ENCODE data around the gene INSYN2B.
"Not testable (repeated sequence)": the region's sequence is repeated elsewhere in the genome, so short reads cannot be mapped to it uniquely, and the experiment has no call there.

INSYN2B gene

DNA sequence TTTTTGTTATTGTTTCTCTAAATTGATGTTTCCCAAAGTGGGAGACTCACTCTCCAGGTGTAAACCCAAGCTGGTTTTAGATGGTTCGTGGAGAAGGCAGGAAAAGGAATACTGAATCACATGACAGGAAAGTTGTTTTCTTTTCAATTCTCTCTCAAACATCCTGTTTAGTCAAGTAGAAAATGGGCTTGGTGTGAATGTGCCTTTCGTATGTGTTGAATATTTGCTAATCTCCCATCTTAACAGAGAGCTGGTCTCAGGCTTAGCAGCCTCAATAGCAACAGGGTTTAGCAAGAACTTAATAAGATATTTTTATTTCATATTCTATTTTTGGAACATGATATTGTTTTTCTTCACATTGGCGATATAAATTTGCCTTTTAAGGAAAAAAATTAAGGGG is 119.7 kb downstream of the INSYN2B start:
- no peak for DNase-seq (ENCODE audit: low read depth in 2 of 2, low spot score in 1 of 2)

DNA sequence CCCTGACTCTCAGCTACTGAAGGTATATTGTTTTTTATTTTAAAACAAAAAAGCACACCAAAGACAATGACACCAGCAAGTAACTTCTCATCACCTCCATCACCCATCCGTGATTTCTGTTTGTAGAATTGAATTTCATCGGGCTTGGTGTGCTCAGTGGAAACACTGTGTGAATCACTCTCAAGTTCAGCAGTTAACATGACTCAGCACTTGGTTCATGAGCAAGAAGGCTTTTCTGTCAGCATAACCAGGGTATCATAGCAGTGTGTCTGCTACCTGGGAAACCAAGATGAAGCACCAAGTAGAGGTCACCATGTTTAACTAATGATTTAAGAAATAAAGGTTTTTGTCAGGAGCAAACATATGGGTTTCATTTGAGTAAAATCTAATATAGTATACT is 123.7 kb downstream of the INSYN2B start:
- DNase-seq (ENCODE audit: low read depth in 2 of 2, low spot score in 1 of 2) = no peak

DNA sequence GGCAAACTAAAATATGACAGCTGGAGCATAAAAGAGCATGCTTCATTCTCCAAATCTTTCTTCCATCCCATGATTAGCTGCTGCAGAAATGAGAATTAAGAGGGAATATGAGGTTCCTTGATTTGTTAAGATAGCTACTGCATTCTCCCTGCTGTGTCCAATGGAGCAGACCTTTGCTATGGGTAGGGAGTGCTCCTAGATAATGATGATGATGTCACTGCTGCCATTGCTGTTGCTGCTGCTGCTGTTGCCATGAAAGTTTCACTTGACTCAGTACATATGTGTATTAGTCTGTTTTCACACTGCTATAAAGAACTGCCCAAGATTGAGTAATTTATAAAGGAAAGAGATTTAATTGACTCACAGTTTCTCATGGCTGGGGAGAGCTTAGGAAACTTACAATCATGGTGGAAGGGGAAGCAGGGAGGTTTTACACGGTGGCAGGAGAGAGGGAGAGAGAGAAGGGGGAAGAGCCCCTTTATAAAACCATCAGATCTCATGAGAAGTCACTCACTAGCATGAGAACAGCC is 128.9 kb downstream of the INSYN2B start:
- no peak for DNase-seq (ENCODE audit: low read depth in 2 of 2, low spot score in 1 of 2)

DNA sequence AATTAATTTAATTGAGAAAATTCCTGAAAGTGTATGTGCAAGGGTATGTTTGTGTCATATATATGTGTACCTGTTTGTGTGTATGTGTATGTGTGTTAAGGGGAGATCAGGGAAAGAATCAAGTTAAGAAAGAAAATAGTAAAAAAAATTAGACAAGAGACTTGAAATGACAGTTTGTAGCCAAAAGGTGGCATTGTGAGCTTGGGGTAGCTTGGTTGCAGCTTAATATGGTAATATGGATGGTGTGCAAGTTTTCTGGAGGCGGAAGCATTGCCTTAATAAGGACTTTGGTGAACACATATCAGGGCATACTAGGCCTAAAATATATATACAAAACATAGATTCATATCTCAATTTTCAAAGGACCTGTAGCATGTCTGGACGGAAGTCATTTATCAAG is 129.9 kb downstream of the INSYN2B start:
- no peak for DNase-seq (ENCODE audit: low read depth in 2 of 2, low spot score in 1 of 2)

DNA sequence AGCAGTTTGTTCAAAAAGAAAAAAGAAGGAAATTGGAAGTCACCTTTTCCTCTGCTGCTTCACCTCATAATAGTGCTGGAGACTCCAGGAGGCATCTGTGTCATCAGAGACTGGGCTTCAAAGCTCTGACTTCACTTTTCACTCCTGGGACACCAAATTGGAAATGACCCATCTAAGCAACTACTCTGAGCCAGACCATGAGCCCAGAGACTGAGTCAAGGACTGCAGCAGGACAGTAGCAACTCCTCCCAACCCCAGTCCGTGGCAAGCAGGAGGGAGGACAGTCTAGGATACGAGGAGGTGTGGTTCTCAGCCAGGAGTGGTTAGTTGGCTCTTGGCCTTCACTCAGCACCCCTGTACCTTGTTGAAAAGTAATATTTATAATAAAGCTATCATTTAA is 131.5 kb downstream of the INSYN2B start:
- DNase-seq (ENCODE audit: low read depth in 2 of 2, low spot score in 1 of 2) = no peak

DNA sequence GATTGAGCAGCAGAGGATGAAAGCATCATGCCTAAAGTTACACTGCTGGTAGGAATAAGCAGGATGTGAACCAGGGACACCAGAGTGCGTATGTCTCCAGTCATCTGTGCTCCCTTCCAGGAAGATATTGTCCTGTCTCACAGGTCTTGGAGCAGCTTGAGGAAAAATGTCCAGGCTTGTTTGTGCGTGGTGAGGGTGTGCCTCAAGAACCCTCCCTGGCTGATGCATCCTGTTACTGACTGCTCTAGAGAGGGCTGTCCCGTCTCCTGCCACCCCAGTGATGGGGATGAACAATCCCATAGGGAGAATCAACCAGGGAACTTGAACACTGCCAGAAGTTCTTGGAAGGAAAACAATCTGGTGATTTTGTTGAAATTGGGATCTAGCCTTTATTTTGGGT is 132.0 kb downstream of the INSYN2B start:
- no peak for DNase-seq (ENCODE audit: low read depth in 2 of 2, low spot score in 1 of 2)

DNA sequence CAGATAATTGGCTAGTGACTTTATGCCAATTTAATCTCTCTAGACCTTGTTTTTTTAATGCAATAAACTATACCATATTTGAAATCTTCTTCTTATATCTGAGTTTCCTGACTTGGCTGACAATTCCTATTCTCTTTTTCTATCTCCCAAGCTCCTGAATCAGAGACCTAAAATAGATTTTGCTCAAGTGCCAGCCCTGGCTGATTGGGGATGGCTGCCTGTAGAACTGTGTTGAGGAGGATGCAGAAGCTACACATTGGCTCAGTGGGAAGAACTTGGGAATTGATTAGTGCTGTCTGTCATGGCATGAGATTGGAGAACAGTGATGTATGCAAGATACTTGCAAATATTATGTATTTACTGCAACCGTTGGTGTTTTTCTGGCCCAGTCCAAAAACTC is 132.8 kb downstream of the INSYN2B start:
- DNase-seq (ENCODE audit: low read depth in 2 of 2, low spot score in 1 of 2) = no peak

DNA sequence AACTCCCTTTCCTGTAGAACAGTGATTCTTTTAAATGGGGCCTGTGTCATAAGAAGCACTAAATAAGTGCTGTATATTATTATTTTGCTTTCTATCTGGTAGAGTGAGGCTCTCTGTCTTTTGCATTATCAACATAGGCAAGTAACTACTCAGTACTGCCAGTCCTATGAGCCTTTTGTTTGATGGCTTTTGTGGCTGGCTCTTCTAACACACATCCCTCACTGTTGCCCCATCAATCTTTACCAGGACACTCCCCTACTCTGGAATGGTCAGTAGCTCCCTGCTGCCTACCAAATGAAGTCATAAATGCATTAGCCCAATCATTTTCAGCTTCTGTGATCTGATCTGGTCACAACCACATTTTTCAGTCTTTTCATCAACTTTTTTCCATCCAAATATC is 137.6 kb downstream of the INSYN2B start:
- no peak for DNase-seq (ENCODE audit: low read depth in 2 of 2, low spot score in 1 of 2)

DNA sequence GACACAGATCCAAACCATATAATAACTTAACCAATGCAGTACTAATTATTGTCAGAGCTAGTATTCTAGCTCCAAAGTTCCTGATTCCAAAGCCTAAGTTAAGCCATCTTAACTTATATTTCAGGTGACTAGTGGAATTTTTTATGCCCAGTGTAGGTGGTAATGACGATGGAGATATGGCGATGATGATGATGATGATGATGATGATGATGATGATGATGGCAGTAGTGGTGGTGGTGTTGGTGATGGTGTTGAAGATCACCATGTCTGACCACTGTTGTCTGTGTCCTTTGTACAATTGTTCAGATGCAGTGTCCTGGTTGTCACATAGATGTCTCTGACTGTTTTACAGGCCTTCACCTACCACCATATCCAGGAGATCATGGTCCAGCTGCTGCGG is 139.9 kb downstream of the INSYN2B start:
- no peak for DNase-seq (ENCODE audit: low read depth in 2 of 2, low spot score in 1 of 2)

DNA sequence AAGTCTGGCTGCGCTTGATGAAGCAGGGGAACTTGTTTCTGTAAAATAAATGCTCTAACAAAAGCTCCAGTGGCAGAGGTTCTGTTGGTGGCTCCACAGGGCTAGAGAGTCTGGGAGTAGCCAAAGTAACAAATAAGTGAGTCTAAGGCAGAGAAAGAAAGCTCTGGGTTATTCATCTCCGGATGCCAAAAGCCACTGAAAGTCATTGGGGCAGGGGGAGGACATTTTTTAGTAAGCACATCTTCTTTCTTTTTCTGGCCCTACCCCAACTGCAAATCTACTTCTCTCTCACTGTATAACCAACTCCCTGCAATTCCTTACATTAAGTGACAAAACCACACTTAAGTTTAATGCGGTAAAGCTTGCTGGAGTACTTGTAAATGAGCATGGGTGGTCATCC is 141.6 kb downstream of the INSYN2B start:
- DNase-seq (ENCODE audit: low read depth in 2 of 2, low spot score in 1 of 2) = no peak

DNA sequence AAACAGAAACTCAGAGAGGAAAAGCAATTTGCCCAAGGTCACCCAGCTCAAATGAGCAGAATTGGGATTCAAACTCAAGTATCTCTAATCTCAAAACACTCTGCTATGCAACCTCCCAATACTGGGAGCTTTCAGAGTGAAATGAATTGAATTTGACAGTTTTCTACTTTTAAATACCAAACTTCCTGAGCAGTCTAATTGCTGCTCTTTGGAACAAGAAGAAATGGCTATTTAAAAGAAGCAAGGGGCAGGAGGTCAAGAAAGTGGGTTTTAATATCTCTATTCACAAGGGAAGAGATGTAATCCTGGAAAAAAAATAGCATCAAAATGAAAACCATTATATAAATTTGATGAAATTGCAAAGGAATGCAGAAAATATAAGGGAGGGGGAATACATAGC is 142.6 kb downstream of the INSYN2B start:
- no peak for DNase-seq (ENCODE audit: low read depth in 2 of 2, low spot score in 1 of 2)

DNA sequence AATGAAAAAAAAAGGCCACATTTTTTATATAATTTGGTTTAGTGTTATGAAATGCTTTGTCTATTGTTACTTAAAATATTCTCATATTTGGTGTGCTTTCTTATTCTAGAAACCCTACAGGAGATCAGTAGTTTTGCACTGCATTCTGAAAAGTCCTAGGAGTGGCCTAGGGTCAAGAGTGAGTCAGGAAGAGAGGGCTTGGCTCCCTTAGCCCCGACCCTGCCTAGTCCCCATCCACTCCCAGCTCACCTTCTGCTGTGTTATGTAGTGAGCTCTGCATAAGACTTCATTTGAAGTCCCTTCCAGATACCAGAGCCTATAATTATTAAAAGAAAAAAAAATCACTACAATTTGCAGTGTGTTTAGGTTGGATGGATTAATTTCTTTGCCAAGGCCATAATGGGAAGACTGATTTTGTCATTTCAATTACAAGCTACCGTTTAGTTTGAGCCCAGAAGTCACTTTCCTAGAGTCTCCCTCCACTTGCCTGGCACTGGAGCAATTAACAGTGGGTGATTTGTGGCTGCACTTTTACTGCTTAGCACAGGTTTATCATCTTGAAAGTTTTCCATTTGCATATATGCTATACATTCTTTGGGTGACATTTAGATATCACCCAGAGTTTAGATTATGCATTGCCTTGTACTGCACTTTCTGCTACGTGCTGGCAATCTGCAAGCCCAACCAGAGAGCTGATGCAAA is 143.3 kb downstream of the INSYN2B start:
- DNase-seq (ENCODE audit: low read depth in 2 of 2, low spot score in 1 of 2) = no peak

DNA sequence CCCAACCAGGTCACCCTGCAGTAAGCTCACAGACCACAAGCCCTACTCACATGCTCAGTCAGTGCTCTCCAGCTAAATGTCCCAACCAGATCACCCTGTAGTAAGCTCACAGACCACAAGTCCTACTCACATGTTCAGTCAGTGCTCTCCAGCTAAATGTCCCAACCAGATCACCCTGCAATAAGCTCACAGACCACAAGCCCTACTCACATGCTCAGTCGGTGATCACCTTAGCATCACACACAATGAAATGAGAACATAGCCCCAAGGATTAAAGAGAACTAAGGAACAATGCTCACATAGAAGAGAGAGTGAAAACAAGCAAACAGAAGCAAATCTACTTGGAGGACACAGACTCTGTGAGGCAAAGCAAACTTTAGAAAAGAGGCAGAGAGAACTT is 145.8 kb downstream of the INSYN2B start:
- not testable (repeated sequence) for DNase-seq (ENCODE audit: low read depth in 2 of 2, low spot score in 1 of 2)

DNA sequence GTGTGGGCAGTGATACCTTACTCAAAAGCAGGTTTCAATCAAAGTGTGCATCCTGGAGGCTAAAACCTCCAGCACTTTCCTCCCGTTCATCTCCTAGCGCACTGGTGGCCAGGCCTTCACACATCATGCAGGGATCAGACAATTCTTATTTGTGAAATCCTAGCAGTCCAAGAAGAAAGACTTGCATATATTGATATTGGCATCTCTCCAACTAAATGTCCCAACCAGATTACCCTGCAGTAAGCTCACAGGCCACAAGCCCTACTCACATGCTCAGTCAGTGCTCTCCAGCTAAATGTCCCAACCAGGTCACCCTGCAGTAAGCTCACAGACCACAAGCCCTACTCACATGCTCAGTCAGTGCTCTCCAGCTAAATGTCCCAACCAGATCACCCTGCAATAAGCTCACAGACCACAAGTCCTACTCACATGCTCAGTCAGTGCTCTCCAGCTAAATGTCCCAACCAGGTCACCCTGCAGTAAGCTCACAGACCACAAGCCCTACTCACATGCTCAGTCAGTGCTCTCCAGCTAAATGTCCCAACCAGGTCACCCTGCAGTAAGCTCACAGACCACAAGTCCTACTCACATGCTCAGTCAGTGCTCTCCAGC is 146.5 kb downstream of the INSYN2B start:
- DNase-seq (ENCODE audit: low read depth in 2 of 2, low spot score in 1 of 2) = not testable (repeated sequence)

DNA sequence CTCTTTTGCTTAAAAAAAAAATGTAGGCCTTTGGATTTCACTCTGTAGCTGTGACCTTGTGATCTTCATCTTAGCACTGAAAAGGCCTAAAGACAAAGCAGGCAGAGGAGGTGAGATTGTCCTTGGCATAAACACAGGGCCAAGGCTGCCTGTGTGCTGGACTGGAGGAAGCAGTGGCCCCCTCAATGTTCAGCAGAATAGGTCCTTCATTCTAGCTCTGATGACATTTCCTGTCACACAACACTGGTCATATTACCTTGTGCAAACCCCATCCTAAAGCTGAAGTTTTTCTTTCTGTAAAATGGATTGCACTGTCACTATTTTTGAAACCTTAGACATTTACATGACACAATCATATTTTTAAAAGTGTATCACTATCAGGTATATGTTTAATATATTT is 147.4 kb downstream of the INSYN2B start:
- DNase-seq (ENCODE audit: low read depth in 2 of 2, low spot score in 1 of 2) = no peak

DNA sequence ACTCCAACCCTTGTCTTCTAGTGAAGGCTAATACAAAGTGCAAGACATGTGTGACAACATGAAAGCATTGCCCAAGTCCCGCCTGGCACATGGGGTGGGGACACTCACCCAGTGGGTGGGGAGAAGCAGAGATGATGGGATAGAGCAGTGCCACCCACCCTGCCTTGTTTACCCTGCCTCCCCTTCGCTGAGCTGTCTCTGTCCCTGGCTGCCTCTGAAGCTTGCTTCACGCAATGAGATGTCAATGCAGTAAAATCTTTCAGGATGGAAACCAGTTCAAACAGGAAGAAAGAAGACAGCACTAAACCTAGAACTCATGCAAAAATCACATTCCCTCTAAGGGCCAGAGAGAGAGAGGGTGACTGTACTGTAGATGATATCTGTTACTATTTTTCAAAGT is 148.0 kb downstream of the INSYN2B start:
- DNase-seq (ENCODE audit: low read depth in 2 of 2, low spot score in 1 of 2) = no peak

DNA sequence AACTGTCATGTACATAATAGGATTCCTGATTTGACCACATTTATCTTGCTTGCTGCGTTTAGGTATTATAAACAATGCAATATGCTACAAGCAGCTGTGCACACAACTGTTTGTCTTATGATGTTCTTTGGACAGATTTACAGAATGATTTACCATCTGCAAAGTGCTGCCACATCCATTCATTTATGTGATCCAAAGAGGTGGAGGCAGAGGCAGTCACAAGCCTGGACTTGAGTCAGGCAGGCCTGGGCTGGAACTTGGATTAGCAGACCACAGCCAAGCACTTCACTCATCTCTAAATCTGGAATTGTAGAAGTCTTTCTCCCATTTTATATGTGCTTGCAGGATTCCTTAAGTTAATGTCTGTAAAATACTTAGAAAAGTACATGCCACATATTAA is 149.0 kb downstream of the INSYN2B start:
- no peak for DNase-seq (ENCODE audit: low read depth in 2 of 2, low spot score in 1 of 2)

DNA sequence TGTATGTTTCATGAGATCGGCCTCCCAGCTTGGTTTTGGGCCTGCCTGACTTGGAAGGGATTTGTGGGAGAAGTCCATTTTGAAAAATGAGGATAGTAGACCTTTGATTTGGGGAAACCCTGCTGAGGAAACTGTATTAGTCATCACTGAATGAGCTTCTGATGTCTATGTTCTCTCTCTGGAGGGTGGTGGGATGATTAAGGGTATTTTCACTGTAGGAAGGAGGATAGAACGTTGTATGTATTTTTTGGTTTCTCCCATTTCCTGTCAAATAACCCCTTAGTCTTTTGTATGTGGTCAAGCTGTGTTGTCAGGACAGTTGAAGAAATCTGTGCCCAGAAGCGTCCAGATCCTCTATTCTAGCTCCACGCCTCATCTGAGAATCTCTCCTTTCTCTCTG is 151.9 kb downstream of the INSYN2B start:
- no peak for DNase-seq (ENCODE audit: low read depth in 2 of 2, low spot score in 1 of 2)

DNA sequence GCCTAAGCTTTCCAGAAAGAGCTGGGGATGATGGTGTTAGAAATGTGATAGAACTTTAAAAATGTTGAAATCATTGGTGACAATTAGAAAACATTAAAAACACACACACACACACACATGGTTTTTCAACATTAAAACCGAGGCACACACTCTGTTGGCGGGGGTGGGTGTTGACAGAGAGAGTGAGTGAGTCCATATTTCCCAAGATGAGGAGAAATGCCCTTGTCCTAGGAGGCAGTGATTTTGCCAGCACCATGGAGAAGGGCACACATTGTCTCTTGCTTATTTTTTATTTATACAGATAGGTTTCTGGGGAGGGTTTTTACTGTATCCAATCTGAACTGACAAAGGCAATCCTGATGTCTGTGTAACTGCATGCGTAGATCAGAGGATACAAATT is 152.5 kb downstream of the INSYN2B start:
- DNase-seq (ENCODE audit: low read depth in 2 of 2, low spot score in 1 of 2) = no peak

DNA sequence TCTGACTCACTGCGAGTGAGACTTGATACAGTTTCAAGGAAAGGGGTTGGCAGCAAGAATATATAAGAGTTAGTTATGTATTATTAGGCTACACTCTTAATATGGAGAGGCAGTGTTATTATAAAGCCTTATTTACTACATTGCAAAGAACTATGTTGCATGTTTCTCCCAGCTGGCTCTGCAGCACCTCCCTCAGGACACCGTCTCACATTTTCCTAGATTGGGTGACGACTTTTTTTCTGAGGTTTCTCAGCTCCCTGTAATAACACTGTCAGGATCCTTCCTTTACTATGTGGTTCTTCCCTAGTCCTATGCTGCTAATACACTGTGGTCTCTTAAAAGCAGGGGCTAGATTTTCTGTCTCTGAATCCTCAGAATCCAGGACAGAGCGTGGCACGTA is 153.7 kb downstream of the INSYN2B start:
- no peak for DNase-seq (ENCODE audit: low read depth in 2 of 2, low spot score in 1 of 2)

DNA sequence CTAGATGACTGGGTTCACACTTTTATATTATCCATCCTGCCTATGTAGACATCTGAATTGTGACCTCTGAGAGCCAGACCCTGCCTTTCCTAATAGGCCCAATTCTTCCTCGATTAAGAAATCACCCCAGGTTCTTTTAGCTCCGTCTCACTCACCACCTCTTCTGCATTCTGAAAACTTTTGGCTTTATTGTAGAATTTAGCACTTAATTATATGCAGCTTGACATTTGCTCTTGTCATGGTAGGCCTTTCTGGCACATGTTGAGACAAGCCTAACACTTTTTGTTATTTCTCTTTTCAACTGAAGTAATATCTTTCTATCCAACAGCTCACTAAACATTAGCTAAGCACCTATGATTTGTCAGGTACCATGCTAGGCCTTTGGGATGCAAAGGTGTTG is 163.3 kb downstream of the INSYN2B start:
- DNase-seq (ENCODE audit: low read depth in 2 of 2, low spot score in 1 of 2) = no peak

DNA sequence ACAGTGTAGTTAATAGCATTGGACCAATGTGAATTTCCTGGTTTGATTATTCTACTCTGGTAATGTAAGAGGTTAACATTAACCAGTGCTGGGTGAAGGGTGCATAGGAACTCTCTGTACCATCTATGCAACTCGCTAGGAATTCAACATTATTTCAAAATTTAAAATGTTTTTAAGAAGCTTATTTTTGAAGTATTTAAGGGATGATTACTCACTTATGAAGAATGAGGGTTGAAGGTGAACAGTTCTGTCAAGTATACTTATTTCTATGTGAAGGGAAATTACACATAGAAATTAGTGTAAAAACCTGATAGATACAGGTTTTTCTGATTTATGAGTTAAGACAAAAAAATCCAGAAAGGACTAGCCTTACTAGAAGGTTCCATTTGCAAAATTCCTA is 165.8 kb downstream of the INSYN2B start:
- DNase-seq (ENCODE audit: low read depth in 2 of 2, low spot score in 1 of 2) = no peak

Measured in stimulated activated CD8-positive, alpha-beta memory T cell treated with anti-CD3 and anti-CD28 coated beads, Interleukin-4, amount 100 ng/mL, for 4 hours (primary cell).